ENCODE data around the gene PPP6R2. TPM values are rescaled to one million over a fixed set of nuclear protein-coding genes. Genes with fewer than 3 reads are reported as not detected.
A peak's percentile ranks its signal among the peaks of the same experiment; 100 is the strongest.

Gene PPP6R2
- total and polyA plus RNA-seq, 2 experiments from 2014 or later = 41.4 to 88.4 TPM

DNA sequence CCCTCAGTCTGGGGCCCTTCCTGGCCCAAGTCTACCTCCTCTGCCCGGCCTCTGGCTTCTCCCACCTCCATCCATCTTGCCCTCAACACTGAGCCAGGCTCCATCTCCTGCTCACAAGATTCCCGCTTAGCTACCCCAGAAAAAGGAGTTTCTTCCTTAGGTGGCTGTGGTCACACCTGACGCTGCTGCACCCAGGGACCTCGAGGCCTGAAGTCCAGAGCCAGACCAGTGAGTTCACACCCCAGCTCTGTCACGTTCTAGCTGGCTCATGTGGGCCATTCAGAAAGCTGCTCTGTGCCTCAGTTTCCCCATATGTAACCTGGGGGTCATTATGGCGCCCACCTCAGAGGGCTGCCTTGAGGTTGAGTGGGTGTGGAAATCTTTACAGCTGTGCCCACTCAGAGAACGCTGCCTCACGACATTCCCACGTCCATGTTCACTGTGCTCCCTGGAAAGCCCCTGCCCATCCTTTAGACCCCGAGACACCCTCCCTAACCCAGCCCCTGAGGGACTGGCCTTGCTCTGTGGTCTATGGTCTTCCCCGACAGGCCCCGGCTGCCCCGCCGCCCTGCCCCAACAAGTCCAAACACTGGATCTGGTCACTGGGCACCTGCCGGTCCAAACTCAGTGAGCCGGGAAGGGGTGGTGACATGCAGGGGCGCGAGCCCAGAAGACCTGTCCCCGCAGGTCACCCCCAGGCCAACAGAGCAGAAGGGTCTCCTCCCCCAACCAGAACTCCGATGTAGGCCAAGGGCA is 45.4 kb upstream of the PPP6R2 start:
- H3K27ac ChIP-seq = no peak overlapping the region
- no peak overlapping the region for H3K4me3 ChIP-seq
- TF ChIP-seq CTCF (IDR thresholded peaks at IDR 0.05; ENCODE audit: low read depth, low read length) = no peak
- H3K4me1 ChIP-seq (ENCODE audit: low read depth) = peaks cover 39% of the 10 kb centered on the region
- H3K36me3 ChIP-seq = no peaks in the 10 kb centered on the region
- H3K27me3 ChIP-seq = no peaks in the 10 kb centered on the region
- no peak for DNase-seq (ENCODE audit: low read depth in 1 of 2, low spot score in 1 of 2)
- no peaks in the 10 kb centered on the region for H3K9me3 ChIP-seq (ENCODE audit: low read depth)

- H3K4me1 ChIP-seq (ENCODE audit: low read depth) = peaks cover 39% of the 10 kb centered on the region
- H3K9me3 ChIP-seq (ENCODE audit: low read depth) = no peaks in the 10 kb centered on the region
- no peaks in the 10 kb centered on the region for H3K36me3 ChIP-seq
Measured at GRCh38 chr22:50298266-50298637, 44.9 kb upstream of the PPP6R2 start.

GRCh38 chr22:50298937-50299784 is 44.0 kb upstream of the PPP6R2 start:
- Histone ChIP-seq H3K27ac (no peak overlapping the region), H3K4me1 (ENCODE audit: low read depth) (peaks cover 41% of the 10 kb centered on the region), H3K27me3 (no peaks in the 10 kb centered on the region), H3K36me3 (no peaks in the 10 kb centered on the region), H3K4me3 (peak overlapping the region; percentile 16), H3K9me3 (ENCODE audit: low read depth) (no peaks in the 10 kb centered on the region)
- no peak for DNase-seq (ENCODE audit: low read depth in 1 of 2, low spot score in 1 of 2)
- no peak for TF ChIP-seq CTCF (IDR thresholded peaks at IDR 0.05; ENCODE audit: low read depth, low read length)

More at GRCh38 chr22:50298266-50298637, 44.9 kb upstream of the PPP6R2 start:
- H3K27ac ChIP-seq = no peak overlapping the region
- H3K4me3 ChIP-seq = no peak overlapping the region
- no peak for TF ChIP-seq CTCF (IDR thresholded peaks at IDR 0.05; ENCODE audit: low read depth, low read length)
- DNase-seq (ENCODE audit: low read depth in 1 of 2, low spot score in 1 of 2) = no peak
- H3K27me3 ChIP-seq = no peaks in the 10 kb centered on the region

DNA sequence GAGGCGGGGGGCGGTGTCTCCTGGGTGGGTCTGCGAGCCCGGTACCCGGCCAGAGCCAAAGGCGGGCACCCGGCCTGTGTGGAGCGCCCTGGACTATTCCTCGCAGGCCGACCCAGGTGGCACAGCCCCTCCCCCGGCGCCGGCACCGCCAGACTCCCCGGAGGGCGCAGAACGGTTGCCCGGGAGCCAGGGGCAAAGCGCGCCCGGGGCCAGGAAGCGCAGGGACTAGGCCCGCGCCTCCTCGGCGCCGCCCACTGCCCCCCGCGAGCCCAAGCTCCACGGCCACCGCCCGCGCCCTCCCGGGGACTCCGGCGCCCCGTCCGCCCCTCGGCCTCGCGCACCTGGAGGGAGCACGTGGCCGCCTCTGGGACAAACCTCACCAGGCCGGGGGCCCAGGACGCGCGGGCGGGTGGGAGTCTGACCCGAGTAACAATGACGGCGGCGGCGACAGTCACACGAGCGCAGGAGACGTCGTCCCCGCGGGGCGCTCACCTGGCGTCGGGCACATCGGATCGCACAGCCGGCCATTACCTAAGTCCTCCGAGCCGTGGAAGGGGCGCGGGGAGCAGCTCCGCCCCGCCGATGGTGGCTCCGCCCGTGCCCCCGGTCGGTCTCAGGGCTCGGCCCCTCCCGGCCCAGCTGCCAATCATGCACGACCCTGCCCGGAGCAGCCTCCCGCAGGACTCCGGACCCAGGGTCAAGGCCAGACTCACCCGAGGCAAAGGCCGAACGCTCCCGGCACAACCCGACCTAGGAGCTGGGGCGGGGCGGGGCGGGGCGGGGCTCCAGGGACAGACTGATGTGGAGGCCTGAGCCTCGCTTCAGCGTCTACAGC is 43.1 kb upstream of the PPP6R2 start:
- no peak overlapping the region for H3K27ac ChIP-seq
- TF ChIP-seq CTCF (IDR thresholded peaks at IDR 0.05; ENCODE audit: low read depth, low read length) = no peak
- no peaks in the 10 kb centered on the region for H3K9me3 ChIP-seq (ENCODE audit: low read depth)
- no peaks in the 10 kb centered on the region for H3K36me3 ChIP-seq
- peak in 1 of 2 donors; percentile 44 for DNase-seq (ENCODE audit: low read depth in 1 of 2, low spot score in 1 of 2)
- peaks cover 49% of the 10 kb centered on the region for H3K4me1 ChIP-seq (ENCODE audit: low read depth)
- H3K27me3 ChIP-seq = no peaks in the 10 kb centered on the region
- peak overlapping the region; percentile 16 for H3K4me3 ChIP-seq

- H3K36me3 ChIP-seq = no peaks in the 10 kb centered on the region
- H3K9me3 ChIP-seq (ENCODE audit: low read depth) = no peaks in the 10 kb centered on the region
- H3K27ac ChIP-seq = no peak overlapping the region
- H3K4me1 ChIP-seq (ENCODE audit: low read depth) = peaks cover 55% of the 10 kb centered on the region
- no peak for DNase-seq (ENCODE audit: low read depth in 1 of 2, low spot score in 1 of 2)
- H3K27me3 ChIP-seq = no peaks in the 10 kb centered on the region
- TF ChIP-seq CTCF (IDR thresholded peaks at IDR 0.05; ENCODE audit: low read depth, low read length) = no peak
- H3K4me3 ChIP-seq = no peak overlapping the region
Measured at GRCh38 chr22:50300620-50301257, 42.4 kb upstream of the PPP6R2 start.
